Measurements from ENCODE around the gene ZBTB25.

The ZBTB25 gene

DNA sequence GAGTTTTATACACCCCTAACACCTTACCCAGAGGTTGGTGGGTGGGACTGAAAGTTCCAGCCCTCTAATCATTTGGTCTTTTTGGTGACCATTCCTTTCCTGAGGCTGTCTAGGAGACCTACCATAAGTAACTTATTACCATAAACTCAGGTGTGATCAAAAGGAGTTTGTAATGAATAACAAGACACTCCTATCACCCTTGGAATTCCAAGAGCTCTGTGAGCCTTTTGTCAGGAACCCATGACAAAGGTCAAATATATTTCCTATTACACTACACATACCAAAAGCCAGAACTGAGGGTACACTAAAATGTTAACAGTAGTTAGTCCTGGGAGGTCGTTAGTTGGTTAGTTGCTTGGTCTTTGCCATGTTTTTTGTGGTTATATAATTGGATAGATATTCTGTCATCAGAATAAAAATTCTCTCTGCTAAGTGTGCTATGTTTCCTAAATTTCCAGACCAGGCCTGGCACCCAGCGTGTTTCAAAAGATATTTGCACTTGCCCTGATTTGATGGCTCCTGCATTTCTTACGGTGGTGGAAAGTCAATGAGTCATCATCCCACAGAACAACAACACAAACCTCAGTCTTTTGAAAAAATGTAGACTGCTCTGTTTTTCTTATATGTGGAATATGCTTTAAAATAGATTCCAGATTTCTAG, 65.3 kb downstream of the ZBTB25 start:
- DNase-seq = peak; percentile 35

DNA sequence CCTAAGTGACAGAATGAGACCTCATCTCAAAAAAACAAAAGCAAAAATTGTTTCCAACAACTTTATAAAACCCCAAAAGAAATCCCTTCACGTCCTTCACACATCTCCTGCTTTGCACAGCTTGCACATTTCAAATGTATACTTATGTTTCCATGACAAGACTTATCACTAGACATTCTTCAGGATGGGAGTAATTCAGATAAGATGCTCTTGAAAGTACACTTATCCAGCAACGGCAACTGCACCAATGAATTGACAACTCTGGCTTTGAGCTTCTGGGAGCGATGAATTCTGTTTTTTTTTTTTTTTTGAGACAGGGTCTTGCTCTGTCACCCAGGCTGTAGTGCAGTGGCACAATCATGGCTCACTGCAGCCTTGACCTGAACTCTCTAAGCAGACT, 69.1 kb downstream of the ZBTB25 start:
- DNase-seq = no peak

DNA sequence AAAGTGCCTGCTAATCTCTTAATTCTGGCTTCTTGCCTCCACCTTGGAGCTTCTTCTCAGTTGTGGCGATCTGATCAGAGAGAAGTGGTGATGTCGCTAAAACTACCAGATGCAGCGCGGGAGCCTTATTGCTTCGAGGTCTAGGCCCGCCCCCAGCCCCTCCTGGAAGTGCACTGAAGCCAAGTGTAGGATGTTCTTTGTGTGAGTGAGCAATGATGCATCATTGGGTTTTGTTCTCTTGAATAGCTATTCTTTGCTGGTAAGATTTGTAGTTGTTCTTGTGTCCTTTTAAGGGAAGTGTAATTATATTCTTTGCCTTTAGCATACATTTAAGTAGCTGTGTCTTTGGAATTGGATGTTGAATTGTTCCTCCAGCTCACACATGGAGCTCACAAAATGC, 79.7 kb downstream of the ZBTB25 start:
- DNase-seq = no peak

DNA sequence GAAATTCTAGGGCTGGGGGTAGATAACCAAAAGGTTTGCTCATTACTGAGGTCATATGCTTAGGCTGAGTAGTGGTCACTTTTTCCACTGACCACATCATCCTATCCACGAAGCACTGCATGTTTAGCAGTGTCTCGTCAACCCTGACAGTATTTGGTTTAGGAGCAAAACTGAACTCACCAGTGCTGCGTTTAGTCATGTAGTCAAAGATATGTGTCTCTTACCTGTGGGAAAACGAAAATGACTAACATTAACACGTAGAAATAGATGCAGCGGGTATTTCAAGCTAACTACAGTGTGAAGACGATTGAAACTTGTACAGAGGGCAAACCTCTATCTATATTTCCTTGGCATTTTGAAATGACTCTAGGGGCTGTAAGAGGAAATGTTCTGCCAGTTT, 80.9 kb downstream of the ZBTB25 start:
- no peak for DNase-seq

DNA sequence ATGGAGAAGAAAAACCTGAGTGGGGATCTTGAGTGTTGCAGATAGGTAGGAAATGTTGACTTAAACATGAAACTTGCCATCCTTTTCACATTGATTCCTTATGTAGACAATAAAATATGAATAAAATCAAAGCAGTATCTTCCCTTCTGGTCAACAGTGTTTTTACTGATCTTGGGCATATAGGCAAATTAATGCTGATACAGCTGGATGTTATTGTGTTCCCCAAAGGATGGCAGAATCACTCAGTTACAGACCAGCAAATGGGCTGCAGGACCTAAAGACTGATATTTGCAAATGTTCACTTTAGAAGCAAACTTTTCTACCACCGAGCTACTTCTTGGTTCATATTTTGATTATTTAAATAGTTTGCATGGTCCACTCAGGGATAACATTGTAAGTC, 81.6 kb downstream of the ZBTB25 start:
- no peak for DNase-seq

DNA sequence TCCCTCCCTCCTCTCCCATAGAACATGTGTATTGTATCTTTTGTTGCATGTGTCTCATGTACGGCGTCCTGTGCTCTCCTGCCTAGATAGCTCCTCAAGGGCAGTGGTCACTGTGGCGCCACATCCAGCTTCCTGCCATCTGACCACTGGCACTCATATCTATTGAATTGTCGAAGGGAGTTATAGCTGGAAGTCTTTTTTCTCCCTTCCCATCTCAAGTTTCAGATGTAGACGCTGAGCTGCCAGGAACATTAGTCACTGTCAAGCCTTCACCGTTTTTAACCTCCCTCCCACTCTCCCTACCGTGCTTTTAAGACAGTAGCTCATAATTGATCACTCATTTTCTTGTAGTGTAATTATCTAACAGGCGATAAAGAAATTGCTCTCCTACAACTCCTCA, 82.5 kb downstream of the ZBTB25 start:
- DNase-seq = no peak

DNA sequence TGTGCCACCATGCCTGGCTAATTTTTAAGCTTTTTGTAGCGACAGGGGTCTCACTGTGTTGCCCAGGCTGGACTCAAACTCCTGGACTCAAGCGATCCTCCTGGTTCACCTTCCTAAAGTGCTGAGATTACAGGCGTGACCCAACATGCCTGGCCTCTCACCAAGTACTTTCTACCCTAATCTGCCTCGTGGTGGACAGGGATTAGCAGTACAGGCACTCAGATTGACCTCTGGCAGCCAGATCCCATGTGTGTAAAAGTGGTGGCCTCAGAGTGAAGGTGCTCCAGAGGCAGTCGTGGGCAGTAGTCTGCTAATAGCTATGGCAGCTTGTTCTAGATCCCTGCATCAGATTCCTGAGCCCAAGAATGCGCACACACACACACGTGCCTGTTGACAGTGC, 84.6 kb downstream of the ZBTB25 start:
- no peak for DNase-seq

DNA sequence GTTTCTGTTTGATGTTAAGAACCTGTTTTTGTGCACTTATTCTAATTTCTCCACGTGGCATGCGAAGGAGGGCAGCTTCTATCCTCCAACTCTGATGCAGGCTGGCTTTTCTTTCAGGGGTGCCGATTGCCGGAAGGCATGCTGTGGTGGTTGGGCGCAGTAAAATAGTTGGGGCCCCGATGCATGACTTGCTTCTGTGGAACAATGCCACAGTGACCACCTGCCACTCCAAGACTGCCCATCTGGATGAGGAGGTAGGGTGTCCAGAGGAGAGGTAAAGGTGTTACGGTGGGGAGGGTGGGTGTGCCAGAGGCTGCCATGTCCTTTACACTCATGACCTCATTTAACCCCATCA, 85.9 kb downstream of the ZBTB25 start:
- no peak for DNase-seq

DNA sequence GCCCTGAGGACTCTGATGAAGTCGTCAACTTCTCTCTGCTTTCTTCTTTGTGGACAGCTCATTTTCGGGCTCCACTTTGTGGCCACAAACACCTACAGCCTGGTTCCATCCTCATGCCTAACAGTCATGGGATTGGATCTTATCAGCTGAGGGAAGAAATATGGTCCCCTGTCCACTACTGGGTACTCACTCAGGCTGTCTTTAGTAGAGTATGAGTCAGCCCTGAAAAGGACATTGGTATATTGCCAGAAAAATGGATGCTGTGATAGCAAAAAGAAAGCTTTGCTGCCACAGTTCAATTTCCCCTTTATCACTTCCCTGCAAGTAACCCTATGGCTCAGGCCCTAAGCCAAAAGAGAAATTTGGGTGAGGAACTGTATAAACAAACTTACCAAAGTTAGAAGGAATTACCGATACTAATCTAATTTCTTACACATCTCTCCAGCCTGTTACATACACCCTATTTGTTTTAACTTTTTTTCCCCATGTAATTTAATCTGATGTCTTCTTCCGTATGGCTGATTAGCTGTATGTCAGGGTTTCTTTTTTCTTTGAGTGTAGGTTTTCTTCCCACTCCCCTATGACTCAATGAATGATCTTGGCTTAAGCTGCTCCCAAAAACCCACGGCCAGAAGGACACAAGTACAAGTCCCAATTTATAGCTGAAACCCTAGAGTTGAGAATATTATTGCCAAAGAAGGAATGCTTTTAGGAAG, 86.4 kb downstream of the ZBTB25 start:
- no peak for DNase-seq

DNA sequence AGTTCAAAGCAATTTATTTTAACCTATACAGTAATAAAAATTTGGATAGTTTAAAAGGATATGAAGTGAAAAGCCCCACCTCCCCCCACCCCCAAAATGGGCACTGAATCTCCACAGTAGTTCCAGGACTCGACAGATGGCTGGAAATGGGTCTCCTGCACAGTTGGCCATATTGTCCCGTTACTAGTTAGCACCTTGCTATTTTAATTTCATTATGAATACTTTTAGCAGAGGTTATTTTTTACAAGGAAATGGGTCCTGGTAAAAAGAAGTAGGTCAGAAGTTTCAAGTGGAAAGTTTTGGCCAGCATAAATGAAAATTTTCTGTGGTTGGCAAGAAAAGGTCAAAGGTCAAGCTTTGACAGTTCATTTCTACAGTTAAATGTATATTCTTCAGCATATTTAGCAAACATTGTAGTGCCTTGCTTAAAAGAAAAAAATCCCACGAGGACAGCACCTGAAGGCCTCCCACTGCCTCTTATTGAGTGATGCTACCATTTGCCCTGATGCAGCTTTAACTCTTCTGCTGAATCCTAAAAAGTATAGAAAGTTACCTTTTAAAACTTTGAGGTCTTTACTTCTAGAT, 87.2 kb downstream of the ZBTB25 start:
- no peak for DNase-seq

DNA sequence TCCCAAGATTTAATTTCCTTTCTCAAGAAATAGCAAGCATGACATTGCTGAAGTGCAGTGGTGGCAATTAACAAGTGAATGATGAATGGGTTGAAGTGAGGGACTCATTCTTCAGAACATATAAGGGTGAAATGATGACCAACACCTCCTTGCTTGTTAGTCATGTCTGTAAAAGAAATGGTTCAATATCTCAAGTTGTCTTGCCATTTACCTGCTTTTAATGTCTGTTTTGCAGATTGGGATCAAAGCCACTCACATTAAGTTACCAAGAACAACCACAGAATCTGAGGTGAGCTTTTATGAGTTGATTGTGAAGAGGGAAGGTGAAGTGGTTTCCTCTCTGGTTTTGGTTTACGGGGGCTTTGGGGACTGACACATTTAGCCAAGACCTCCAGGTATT, 91.4 kb downstream of the ZBTB25 start:
- no peak for DNase-seq

DNA sequence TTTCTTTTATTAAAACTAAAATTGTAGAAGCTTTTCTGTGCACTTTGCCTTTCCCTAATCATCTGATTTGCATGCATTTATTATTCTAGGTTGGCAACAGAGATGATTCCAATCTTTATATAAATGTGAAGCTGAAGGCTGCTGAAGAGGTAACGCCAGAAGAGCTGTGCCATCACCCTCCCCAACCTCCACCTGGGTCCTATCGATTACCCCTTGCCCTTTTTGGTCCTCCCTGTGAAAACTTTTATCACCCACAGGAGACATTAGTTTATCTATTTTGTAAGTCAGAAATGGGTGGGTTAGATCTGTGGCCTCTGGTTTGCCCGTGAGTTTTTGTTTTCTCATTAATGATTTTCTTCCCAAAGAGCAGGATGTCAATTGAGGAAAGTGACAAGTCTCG, 92.6 kb downstream of the ZBTB25 start:
- DNase-seq = no peak

DNA sequence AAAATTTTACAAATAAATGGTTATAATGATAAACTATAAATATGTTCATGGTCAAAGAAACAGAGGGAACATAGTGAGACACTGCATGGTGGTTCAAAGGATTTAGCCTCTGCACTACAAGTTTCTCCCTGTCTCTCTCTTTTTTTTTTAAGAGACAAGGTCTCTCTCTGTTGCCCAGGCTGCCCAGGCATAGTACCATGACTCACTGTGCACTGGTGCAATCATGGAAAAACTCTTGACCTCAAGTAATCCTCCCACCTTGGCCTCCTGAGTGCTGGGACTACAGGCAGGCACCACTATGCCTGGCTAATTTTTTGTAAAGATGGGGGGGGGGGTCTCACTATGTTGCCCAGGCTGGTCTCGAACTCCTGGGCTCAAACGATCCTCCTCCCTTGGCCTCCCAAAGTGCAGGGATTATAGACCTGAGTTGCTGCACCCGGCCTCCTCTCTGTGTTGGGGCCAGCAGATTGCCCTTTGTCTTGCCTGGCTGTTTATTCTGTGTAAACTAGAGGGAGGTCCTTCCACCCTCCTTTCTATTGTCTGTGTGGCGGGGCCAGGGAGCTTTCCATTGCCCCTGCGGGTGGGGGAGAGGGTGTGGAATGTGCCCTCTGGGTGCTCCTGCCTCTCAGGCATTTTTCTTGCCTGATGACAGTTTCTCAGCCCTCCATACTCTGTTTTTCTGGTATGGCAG, 93.4 kb downstream of the ZBTB25 start:
- DNase-seq = no peak

DNA sequence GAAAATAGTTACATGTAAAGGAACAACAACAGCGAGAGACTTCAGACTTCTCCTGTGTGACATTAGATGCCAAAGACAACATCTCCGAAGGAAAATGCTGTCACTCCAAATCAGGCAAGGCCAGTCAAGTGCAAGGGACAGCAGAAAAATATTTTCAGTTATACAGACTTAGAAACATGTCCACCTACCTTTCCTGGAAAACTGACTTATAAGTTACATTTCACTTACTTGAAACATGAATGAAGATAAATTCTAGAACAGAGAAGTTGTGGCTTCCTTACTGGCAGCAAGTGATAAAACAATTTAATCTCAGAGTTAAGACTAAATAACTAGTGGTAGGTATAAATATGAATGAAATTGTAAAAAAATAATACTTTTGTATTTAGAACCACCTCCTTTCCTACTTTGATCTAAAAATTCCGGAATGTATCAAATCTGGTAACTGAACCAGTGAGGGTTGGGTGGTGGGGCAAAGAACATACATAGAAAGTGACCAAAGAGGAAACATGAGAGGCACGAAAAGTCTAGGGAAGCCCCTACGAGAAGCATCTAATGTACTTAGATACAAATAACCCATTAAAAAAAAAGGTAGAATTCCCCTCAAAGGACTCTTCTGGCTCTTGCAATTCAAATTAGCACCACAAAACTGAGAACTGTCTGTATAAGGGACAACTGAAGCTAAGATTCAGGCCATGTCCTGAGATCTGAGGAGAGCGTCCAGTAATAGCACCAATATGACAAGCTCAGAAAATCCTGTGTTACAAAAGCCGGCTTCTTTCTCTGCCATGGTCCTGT, 94.3 kb downstream of the ZBTB25 start:
- DNase-seq = no peak

DNA sequence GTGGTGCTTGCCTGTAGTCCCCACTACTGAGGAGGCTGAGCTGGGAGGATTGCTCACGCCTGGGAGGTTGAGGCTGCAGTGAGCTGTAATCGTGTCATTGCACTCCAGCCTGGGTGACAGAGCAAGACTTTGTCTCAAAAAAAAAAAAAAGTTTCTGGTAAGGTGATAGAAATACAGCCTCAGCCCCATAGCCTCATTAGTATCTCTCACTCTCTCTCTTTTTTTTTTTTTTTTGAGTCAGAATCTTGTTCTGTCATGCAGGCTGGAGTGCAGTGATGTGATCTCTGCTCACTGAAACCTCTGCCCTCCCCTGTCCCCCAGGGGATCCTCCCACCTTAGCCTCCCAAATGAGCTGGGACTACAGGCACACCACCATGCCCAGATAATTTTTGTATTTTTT, 96.3 kb downstream of the ZBTB25 start:
- DNase-seq = no peak

DNA sequence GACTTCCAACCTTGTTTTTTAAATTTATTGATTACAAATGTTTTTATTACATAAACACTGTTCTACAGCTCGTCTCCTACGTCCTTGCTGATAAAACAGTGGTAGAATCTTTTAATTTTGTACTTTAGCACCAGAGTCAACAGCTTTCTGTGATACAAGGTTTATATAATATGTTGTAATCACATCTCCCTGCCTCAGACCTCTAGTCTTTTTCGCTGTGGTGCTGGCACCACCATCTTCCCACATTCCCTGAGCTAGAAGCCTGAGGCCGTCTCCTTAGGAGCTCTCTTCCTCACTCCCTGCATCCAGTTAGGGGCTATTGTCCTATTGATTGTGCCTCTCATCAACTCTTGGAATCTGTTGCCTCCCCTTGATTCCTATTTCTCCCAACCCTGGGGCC, 98.3 kb downstream of the ZBTB25 start:
- no peak for DNase-seq

DNA sequence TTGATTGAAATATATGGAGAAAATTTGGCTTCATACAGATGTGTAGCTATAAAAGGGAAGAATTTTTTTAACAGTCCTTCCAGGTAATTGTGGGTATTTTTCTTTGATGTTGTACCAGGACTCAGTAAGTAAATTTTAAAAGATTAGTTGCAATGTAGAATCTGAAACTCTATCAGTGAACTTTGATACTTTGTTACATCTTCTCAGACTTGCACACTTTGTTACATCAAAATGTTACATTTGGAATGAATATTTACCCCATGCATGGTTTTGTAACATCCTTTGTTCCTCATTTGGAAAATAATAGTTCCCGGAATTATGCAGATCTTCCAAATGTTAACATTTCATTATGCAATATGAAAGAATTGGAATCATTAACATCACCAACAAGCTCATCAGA, 101.7 kb downstream of the ZBTB25 start:
- no peak for DNase-seq

DNA sequence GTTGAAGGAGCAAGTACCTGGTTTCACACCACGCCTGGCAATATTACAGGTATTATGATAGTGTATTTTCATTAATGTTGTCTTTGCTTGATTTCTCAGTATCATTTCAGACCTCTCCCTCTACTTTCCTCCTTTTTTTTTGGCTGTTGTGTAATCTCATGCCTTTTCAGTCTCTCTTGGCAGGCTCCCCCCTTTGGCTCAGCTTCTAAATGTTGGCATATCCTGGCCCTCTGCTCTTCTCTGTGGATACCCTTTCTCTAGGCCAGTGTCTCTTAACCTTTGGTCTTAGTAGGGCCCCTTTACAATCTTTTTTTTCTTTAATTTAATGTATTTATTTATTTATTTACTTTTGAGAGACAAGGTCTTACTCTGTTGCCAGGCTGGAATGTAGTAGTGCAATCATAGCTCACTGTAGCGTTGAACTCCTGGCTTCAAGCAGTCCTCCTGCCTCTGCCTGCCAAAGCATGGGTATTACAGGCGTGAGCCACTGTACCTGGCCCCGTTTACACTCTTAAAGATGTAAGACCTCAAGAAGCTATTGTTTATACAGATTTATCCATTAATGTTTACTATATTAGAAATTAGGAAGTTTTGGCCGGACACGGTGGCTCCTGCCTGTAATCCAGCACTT, 102.7 kb downstream of the ZBTB25 start:
- no peak for DNase-seq
